ENCODE measurements around the gene ZNF615.
"Not testable (repeated sequence)": the region's sequence is repeated elsewhere in the genome, so short reads cannot be mapped to it uniquely, and the experiment has no call there.

Gene ZNF615

DNA sequence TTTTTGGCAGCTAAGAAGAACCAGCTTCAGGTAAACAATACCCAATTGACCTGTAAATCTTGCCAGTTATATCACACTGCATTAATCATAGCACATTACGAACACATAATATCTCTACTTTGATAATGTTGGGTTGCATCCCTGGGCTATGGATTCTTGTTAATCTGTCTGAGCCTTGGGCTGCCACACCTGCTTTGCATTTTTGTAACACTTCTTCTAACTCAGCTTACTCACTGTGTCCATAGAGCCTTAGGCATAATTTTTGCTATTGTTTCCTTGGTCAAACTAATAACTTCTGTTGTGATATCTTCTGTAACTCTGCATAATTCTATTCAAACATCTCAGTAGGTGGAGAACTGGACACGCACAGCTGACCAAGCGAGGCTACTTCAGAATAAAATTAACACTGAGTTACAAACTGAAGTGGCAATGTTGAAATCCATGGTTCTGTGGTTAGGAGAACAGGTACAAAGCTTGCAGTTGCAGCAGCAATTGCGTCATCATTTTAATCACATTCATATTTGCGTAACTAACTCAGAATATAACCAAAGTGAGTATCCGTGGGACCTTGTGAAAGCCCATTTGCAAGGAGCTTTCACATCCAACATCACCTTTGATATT is 27.8 kb downstream of the ZNF615 start:
- DNase-seq: no peak

DNA sequence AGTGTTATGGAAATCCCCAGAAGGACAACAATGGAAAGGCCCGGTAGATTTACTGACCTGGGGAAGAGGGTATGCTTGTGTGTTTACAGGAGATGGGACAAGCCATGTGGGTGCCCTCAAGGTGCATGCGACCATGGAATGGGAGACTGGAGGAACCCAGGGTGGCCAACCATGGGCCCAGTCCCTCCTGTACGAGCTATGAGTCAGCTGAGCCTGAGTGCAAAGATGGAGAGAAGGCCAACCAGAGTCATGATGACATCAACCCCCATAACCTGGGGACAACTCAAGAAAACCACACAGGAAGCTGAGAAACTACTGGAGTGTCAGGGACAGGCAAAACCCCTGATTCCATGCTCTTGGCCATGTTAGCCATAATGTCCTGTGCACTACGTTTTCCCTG is 29.1 kb downstream of the ZNF615 start:
- no peak for DNase-seq

DNA sequence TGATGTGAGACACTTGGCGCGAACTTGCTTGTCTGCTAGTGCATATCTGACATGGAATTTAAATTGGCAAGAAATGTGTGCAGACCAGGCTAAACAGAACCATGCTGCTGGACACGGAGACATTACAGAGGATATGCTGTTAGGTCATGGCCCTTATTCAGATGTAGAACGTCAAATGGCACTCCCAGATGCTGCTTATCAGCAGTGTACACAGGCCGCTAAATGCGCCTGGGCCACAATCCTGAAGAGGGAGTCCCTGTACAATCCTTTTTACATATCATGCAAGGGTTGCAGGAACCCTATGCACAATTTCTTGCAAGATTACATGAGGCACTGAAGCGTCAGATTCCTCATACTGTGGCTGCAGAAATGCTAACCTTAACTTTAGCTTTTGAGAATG is 30.7 kb downstream of the ZNF615 start:
- no peak for DNase-seq

DNA sequence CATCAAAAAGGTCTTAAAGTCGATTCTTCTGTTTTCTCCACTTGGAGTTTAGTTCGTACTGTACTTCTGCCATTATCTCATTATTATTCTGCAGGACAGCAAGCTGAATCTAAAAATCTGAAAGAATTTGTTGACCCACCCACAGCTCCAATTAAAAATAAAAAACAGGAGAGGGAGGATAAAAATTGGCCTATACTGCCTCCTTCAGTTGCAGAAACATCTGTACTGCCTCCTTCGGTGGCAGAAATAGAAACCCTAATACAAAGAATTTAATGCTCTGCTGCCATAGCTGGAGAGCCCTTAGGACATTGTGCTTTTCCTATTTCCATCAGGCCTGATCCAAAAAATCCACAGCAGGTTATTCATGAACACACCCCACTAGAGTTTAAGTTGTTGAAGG is 31.2 kb downstream of the ZNF615 start:
- no peak for DNase-seq

DNA sequence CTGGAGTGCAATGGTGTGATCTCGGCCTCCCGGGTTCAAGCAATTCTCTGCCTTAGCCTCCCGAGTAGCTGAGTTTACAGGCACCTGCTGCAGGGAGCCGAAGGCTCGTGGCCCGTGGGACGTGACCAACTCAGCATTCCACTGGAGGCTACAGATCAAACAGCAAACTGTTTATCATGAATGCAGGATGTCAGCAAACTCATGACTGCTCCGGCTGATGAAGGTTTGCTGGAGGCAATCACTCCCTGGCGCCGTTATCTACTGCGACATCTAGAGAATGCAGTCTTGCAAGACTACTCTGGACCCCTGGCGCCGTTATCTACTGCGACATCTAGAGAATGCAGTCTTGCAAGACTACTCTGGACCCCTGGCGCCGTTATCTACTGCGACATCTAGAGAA is 32.2 kb downstream of the ZNF615 start:
- DNase-seq: not testable (repeated sequence)

DNA sequence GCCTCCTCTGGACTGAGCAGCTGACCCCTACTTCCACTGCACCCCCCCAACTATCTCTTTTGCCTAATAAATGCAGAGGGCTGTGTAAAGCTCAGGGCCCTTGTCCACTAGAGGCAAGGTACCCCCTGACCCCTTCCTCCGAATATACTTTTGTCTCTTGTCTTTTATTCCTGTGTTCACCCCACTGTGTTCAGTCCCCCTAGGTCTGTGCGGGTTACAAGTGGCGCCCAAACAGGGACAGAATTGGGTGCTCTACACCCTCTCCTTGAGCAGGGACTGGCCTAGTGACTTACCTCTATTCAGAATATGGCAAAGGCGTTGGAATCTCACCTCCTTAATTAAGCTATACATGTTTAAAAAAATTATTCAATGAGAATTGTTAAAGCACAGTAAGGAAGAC is 36.4 kb downstream of the ZNF615 start:
- DNase-seq: no peak

DNA sequence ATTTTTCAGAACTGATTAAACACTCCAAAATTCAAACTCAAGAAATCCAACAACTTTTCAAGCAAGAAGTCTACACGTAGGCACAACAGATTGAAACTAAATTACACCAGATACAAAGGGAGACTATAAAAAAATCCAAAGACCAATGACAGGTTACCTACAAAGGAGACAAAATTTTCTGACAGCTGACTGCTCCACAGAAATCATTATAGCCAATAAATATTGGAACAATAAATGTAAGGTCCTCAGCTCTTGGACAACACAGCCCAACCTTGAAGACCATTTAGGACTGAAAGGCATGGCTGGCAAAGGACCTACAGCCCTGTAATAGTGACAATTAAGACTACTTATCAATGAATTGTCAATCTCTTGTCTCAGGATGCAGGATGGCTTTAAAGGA is 37.3 kb downstream of the ZNF615 start:
- no peak for DNase-seq

DNA sequence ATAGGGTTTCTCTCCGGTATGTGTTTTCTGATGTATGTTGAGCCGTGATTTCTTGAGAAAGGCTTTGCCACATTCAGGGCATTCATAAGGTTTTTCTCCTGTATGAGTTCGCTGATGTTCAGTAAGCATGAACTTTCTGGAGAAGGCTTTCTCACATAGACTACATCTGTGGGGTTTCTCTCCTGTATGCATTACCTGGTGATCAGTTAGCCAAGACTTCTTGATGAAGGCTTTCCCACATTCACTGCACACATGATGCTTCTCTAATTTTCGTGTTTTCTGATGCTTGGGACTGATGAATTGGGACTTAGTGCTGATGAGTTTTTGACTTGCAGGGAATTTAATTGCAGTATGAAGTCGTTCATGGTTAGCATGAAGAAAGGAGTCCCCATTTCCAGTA is 42.4 kb downstream of the ZNF615 start:
- DNase-seq: no peak

DNA sequence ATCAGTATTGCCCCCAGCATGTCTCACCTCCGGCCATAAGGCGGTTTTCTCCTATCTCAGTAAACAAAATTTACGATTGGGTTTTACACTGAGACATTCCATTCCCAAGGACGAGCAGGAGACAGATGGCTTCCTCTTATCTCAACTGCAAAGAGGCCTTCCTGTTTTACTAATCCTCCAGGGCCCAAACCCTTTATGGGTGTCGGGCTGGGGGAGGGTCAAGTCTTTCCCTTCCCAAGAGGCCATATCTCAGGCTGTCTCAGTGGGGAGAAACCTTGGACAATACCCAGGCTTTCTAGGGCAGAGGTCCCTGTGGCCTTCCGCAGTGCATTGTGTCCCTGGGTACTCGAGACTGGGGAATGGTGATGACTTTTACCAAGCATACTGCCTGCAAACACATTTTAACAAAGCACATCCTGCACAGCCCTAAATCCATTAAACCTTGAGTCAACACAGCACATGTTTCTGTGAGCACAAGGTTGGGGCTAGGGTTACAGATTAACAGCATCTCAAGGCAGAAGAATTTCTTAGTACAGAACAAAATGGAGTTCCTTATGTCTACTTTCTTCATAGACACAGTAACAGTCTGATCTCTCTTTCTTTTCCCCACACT is 47.3 kb downstream of the ZNF615 start:
- DNase-seq: not testable (repeated sequence)

DNA sequence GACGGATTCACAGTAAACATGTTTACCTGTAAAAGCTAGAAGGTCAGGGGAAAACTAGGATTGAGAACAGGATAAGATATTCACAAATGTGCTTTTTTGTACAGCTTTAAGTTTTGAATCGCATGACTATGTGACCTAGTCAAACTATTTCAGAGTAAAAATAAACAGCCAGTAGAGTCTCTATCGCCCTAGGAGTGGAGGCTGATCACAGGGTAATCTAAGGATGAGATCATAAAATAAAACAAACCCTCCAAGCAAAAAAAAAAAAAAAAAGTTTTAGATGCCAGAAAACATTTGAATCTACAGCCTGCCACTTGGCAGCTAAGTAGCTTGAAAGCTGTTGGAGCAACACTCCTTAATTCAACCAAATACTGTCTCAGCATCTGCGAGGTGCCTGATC is 48.2 kb downstream of the ZNF615 start:
- no peak for DNase-seq

DNA sequence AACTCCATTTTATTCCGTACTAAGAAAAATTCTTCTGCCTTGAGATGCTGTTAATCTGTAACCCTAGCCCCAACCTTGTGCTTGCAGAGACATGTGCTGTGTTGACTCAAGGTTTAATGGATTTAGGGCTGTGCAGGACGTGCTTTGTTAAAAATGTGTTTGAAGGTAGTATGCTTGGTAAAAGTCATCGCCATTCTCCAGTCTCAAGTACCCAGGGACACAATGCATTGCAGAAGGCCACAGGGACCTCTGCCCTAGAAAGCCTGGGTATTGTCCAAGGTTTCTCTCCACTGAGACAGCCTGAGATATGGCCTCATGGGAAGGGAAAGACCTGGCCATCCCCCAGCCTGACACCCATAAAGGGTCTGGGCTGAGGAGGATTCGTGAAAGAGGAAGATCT is 50.2 kb downstream of the ZNF615 start:
- not testable (repeated sequence) for DNase-seq

DNA sequence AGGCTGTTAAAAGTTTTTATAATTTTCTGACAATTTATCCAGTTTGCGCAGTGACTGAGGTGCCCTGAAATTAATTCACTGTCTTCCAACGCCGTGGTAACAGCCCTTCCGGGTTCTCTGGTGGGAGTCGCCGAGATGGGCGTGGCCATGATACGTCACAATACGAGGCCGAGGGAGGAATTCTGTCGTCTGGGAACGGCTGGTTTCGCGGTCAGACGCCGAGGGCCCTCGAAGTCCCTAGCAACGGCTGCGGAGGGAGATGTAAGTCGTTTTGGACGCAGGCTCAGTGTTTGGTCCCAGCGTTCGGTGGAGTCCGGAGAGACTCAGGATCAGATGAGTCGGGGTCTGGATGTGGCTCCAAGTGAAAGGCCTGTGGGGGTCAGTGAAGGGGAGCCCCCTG is 59.0 kb downstream of the ZNF615 start:
- DNase-seq: no peak

DNA sequence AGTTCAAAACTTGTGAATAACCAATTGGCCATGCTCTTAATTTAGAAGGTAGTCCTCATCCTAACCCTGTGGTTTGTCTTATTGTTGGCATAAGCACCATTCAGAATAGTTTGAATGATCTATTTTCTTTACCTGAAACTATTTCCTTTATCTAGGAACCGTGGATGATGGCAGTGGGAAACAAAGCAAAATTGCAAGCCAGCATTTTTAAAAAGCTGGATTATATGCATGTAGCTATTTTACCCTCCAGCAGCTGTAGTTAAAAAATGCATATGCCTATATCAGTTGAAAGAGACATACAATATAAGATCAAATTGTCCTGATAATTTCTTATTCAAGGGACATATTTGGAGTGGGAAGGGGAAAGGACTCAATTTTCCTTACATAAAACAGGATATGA is 61.4 kb downstream of the ZNF615 start:
- no peak for DNase-seq

DNA sequence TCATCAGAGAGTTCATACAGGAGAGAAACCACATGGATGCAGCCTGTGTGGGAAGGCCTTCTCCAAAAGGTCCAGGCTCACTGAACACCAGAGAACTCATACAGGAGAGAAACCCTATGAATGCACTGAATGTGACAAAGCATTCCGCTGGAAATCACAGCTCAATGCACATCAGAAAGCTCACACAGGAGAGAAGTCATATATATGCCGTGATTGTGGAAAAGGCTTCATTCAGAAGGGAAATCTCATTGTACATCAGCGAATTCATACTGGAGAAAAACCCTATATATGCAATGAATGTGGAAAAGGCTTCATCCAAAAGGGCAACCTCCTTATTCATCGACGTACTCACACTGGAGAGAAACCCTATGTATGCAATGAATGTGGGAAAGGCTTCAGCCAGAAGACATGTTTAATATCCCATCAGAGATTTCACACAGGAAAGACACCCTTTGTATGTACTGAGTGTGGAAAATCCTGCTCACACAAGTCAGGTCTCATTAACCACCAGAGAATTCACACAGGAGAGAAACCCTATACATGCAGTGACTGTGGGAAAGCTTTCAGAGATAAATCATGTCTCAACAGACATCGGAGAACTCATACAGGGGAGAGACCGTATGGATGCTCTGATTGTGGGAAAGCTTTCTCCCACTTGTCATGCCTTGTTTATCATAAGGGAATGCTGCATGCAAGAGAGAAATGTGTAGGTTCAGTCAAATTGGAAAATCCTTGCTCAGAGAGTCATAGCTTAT is 63.0 kb downstream of the ZNF615 start:
- DNase-seq: no peak
